Activated T-cell treated with anti-CD3 and anti-CD28 coated beads, Interleukin-2, amount 50 U/mL, for 72 hours (primary cell): ENCODE measurements around the gene ADSS1. TPM values are rescaled to one million over a fixed set of nuclear protein-coding genes. Genes with fewer than 3 reads are reported as not detected.

Experiments
- ATAC-seq, 2 donors: fragments of 150-1000 bp; cut with Tn5 transposase; replicated peaks in 1 of 2; 2 replicates each; pipeline ENCODE4 v1.10.0; 2021; ENCODE audit warnings: moderate library complexity in 2 of 2, mild to moderate bottlenecking in 1 of 2
- DNase-seq, 2 donors: peaks; one replicate each; pipeline ENCODE4 v3.0.0; 2021 to 2022; ENCODE audit warnings: mixed read lengths in 1 of 2
- H3K27ac Mint-ChIP-seq: one replicate; pipeline ENCODE4 v1.8.0; 2022; ENCODE audit warnings: mild to moderate bottlenecking, moderate library complexity, mixed read lengths
- H3K27me3 Mint-ChIP-seq: one replicate; pipeline ENCODE4 v1.8.0; 2022; ENCODE audit warnings: low read depth, mixed read lengths
- H3K36me3 Mint-ChIP-seq, 2 donors: one replicate each; pipeline ENCODE4 v1.8.0; 2022; ENCODE audit warnings: mixed read lengths in 2 of 2, mild to moderate bottlenecking in 1 of 2; ENCODE audit not compliant: insufficient read depth in 2 of 2
- H3K4me1 Mint-ChIP-seq: one replicate; pipeline ENCODE4 v1.8.0; 2022; ENCODE audit warnings: low read depth, mixed read lengths
- H3K4me3 Mint-ChIP-seq, 2 donors: one replicate each; pipeline ENCODE4 v1.8.0; 2022; ENCODE audit warnings: mild to moderate bottlenecking in 2 of 2, mixed read lengths in 2 of 2, moderate library complexity in 2 of 2
- H3K9me3 Mint-ChIP-seq, 2 donors: one replicate each; pipeline ENCODE4 v1.8.0; 2022; ENCODE audit warnings: mixed read lengths in 2 of 2
- total RNA-seq, 2 donors: library from RNA; stranded (reverse); gene quantifications; one replicate each; pipeline ENCODE4 v1.2.3, GENCODE V29; 2022

ADSS1 gene
- total RNA-seq, 2 donors from 2014 or later: 4.6 to 6.1 TPM

DNA sequence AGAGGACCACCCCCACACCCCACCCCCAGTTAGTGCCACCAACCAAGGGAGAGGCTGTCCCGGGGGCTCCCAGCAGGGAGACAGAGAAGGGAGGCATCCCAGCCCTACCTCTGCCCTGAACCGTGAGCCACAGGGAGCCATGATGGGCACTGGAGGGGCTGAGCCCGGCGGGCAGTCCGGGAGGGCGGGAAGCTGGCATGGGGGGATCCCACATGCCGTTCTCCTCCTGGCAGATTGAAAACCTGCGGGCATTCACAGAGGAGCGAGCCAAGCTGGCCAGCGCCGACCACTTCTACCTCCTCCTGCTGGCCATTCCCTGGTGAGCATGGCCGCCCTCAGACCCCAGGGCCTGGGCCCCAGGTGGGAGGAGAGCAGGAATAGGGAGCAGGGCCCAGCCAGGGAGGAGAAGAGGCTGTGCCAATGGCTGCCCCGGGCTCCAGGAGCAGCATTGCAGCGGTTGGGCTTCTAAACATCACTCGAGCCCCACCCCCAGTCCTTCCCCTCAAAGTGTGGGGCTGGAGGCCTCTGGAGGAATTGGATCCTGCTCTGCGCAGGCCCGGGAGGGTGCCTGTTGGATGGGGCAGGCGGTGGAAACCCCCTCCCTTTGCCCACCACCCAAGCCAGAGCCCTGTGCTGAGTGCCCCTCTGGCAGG is 14.5 kb upstream of the ADSS1 start:
- H3K27me3 Mint-ChIP-seq: no peaks in the 10 kb centered on the region
- H3K4me1 Mint-ChIP-seq: no peaks in the 10 kb centered on the region
- no peaks in the 10 kb centered on the region for H3K36me3 Mint-ChIP-seq
- no peaks in the 10 kb centered on the region for H3K9me3 Mint-ChIP-seq
- no peak overlapping the region for H3K4me3 Mint-ChIP-seq
- no peak for ATAC-seq
- DNase-seq: no peak
- no peak overlapping the region for H3K27ac Mint-ChIP-seq

DNA sequence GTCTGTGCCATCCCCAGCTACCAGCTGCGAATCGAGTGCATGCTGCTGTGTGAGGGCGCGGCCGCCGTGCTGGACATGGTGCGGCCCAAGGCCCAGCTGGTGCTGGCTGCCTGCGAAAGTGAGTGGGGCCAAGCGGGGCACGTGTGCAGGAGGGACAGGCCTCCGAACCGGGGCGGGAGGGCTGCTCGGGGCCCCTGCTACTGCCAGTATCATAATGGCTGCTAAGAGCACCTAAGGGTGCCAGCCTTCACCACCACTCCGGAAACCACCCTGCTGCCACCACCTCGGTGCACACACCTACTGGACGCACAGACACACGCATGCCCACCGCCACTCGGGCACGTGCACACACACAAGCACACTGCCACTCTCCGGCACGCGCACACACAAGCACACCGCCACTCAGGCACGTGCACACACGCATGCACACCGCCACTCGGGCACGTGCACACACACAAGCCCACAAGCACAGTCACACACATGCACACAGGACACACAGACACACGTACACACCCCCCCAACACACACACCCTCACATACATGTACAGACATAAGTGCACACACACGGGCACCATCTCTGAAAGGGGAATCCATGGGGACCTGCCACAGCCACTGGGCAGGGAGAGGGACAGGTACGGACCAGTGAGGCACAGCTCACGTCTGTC is 13.8 kb upstream of the ADSS1 start:
- DNase-seq: no peak
- no peaks in the 10 kb centered on the region for H3K36me3 Mint-ChIP-seq
- ATAC-seq: no peak
- H3K9me3 Mint-ChIP-seq: no peaks in the 10 kb centered on the region
- H3K4me3 Mint-ChIP-seq: no peak overlapping the region
- no peak overlapping the region for H3K27ac Mint-ChIP-seq
- no peaks in the 10 kb centered on the region for H3K4me1 Mint-ChIP-seq
- no peaks in the 10 kb centered on the region for H3K27me3 Mint-ChIP-seq

DNA sequence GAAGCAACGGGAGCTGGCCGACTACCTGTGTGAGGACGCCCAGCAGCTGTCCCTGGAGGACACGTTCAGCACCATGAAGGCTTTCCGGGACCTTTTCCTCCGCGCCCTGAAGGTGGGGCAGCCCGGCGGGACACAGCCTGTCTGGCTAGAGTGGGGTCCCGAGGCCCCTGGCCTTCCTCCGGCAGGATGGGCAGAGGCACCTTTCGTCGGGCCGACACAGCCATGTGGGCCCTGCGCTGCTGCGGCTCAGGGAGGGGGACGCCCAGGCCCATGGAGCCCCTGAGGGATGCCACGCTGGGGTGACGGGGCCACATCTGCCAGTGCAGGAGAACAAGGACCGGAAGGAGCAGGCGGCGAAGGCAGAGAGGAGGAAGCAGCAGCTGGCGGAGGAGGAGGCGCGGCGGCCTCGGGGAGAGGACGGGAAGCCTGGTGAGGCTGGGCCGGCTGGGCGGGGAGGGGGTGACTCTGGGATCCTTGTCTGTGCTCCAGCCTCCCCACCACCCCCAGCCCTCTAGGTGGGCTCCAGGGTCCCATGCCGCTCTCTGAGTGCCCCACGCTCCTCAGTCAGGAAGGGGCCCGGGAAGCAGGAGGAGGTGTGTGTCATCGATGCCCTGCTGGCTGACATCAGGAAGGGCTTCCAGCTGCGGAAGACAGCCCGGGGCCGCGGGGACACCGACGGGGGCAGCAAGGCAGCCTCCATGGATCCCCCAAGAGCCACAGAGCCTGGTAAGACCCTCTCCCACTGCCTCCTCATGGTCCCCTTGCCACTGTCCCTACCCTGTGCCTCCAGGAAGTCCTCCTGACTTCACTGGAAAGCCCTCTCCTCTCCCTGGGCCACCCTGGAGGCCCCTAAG is 10.9 kb upstream of the ADSS1 start:
- DNase-seq (no peak), ATAC-seq (no peak)
- H3K27me3 Mint-ChIP-seq: no peaks in the 10 kb centered on the region
- no peak overlapping the region for H3K27ac Mint-ChIP-seq
- H3K4me1 Mint-ChIP-seq: no peaks in the 10 kb centered on the region
- H3K36me3 Mint-ChIP-seq: peaks cover 0 to 1% of the 10 kb centered on the region in 2 donors
- no peaks in the 10 kb centered on the region for H3K9me3 Mint-ChIP-seq
- H3K4me3 Mint-ChIP-seq: no peak overlapping the region

DNA sequence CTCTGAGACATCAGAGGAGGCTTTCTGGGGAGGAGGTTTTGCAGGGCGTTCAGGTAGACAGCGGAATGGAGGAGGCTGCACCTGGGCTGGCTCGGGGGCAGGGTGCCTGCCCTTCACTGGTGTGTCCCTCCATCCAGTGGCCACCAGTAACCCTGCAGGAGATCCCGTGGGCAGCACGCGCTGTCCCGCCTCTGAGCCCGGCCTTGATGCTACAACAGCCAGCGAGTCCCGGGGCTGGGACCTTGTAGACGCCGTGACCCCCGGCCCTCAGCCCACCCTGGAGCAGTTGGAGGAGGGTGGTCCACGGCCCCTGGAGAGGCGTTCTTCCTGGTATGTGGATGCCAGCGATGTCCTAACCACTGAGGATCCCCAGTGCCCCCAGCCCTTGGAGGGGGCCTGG is 10.0 kb upstream of the ADSS1 start:
- Mint-ChIP-seq H3K4me3 (no peak overlapping the region), H3K36me3 (peaks cover 0 to 1% of the 10 kb centered on the region in 2 donors), H3K27ac (no peak overlapping the region), H3K27me3 (no peaks in the 10 kb centered on the region), H3K9me3 (no peaks in the 10 kb centered on the region), H3K4me1 (no peaks in the 10 kb centered on the region)
- DNase-seq: no peak
- ATAC-seq: no peak

DNA sequence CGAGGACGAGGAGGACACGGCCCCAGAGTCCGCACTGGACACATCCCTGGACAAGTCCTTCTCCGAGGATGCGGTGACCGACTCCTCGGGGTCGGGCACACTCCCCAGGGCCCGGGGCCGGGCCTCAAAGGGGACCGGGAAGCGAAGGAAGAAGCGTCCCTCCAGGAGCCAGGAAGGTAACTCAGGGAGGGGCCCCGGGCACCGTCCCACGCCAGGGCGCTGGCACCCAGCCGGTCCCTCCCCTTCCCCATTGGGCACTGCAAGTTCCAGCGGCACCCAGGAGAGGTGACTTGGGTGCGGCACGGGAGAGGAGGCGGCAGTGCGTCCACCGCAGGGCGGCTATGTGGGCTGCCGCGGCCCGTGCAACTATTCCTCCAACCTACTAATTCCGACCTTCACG is 9.3 kb upstream of the ADSS1 start:
- Mint-ChIP-seq H3K36me3 (peaks cover 0 to 1% of the 10 kb centered on the region in 2 donors), H3K27ac (no peak overlapping the region), H3K4me1 (no peaks in the 10 kb centered on the region), H3K27me3 (no peaks in the 10 kb centered on the region), H3K4me3 (no peak overlapping the region), H3K9me3 (no peaks in the 10 kb centered on the region)
- ATAC-seq: no peak
- DNase-seq: no peak

DNA sequence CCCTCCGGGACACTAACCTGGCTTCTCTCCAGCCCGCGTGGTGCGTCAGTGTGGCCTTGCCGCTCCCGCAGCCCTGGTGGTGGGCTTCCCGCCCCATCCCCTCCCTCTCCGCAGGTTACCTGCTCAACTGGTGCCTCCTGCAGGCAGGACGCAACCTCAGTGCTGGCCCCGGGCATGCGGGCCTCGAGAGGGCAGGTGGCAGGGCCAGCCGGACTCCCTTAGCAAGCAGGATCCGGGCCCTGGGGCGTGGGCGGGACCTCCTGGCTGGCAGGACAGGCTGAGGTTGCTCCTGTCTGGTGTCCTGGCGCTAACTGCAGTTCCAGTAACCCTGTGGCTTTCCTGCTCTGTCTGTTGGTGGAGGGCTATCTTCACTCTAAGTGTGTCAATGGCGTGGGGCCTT is 8.6 kb upstream of the ADSS1 start:
- H3K4me3 Mint-ChIP-seq: no peak overlapping the region
- DNase-seq (no peak), ATAC-seq (no peak)
- peaks cover 0 to 1% of the 10 kb centered on the region in 2 donors for H3K36me3 Mint-ChIP-seq
- H3K27ac Mint-ChIP-seq: no peak overlapping the region
- no peaks in the 10 kb centered on the region for H3K9me3 Mint-ChIP-seq
- no peaks in the 10 kb centered on the region for H3K27me3 Mint-ChIP-seq
- H3K4me1 Mint-ChIP-seq: no peaks in the 10 kb centered on the region

DNA sequence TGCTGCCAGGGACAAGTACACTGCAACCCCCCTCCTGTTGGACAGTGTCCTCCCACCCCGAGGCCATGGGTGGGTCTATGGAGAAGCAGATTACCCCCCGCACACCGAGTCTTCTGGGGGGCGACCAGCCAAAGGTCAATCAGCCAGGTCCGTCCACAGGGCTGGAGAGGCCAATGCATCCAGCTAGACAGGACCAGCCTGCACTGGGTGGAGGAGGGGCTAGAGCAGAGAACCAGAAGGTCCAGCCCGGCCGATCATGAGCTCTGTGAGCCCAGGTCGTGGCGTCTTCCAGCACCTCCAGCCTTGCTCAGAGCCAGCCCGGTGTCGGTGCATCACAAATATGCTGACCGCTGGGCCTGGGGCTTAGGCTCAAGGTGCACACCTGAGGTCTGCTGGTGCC is 8.2 kb upstream of the ADSS1 start:
- Mint-ChIP-seq H3K9me3 (no peaks in the 10 kb centered on the region), H3K36me3 (peaks cover 0 to 1% of the 10 kb centered on the region in 2 donors), H3K4me3 (no peak overlapping the region), H3K27ac (no peak overlapping the region), H3K4me1 (no peaks in the 10 kb centered on the region), H3K27me3 (no peaks in the 10 kb centered on the region)
- ATAC-seq (no peak), DNase-seq (no peak)

DNA sequence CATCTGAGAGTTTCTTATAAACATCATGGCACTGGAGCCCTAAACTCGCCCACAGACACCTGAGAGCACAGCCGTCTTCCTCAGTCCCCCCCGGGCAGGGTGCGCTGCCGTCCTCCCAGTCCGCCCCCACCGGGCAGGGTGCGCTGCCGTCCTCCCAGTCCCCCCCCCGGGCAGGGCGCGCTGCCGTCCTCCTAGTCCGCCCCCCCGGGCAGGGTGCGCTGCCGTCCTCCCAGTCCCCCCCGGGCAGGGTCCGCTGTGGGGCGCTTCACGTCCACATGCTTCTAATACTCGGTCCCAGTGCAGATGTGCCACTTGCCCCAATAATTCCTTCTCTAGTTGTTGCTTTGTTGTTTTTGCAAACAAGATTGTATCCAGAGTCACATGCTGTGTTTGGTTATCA is 6.9 kb upstream of the ADSS1 start:
- Mint-ChIP-seq H3K4me1 (no peaks in the 10 kb centered on the region), H3K9me3 (no peaks in the 10 kb centered on the region), H3K4me3 (no peak overlapping the region), H3K27ac (no peak overlapping the region), H3K36me3 (peaks cover 0 to 1% of the 10 kb centered on the region in 2 donors), H3K27me3 (no peaks in the 10 kb centered on the region)
- DNase-seq (no peak), ATAC-seq (no peak)

DNA sequence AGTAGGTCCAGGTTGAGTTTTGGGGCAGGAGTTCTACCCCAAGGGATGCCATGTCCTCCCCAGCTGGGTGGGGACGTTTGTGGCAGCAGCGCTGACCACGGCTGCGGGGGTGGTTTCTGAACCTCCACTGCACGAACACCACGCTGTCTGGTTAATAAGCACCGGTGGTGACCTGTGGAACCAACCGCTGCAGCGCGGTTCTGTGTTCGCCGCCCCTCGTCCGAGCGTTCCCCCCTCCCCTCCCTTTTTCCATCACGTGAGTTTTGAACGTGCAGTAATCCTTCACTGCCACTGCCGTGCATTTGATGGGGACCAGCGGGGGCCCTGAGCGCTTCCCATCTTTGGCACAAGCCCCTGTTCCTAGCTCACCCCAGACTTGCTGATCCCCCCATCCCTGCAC is 6.4 kb upstream of the ADSS1 start:
- no peak overlapping the region for H3K27ac Mint-ChIP-seq
- no peak for ATAC-seq
- H3K4me1 Mint-ChIP-seq: no peaks in the 10 kb centered on the region
- peaks cover 0 to 1% of the 10 kb centered on the region in 2 donors for H3K36me3 Mint-ChIP-seq
- no peaks in the 10 kb centered on the region for H3K9me3 Mint-ChIP-seq
- no peaks in the 10 kb centered on the region for H3K27me3 Mint-ChIP-seq
- no peak overlapping the region for H3K4me3 Mint-ChIP-seq
- DNase-seq: no peak

DNA sequence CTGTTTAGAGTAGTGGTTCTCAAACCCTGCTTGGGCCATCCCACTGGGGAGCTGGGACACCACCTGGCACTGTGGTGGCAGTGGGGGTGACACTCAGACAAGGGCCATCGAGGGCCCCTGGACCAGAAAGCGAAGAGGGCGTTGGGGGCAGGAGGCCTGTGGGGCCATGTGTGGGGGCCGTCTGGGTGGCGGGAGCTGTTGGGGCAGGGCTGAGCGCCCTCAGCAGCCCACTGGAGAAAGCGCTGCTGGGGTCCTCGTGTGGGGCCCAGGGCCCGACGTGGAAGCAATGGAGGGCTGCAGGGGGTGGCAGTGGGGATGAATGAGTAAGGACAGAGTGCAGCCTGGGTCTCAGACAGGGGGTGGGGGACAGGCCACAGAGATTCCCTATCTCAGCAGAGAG is 5.9 kb upstream of the ADSS1 start:
- H3K9me3 Mint-ChIP-seq: no peaks in the 10 kb centered on the region
- H3K4me3 Mint-ChIP-seq: no peak overlapping the region
- H3K27ac Mint-ChIP-seq: no peak overlapping the region
- DNase-seq (no peak), ATAC-seq (no peak)
- no peaks in the 10 kb centered on the region for H3K4me1 Mint-ChIP-seq
- H3K27me3 Mint-ChIP-seq: no peaks in the 10 kb centered on the region
- peaks cover 0 to 1% of the 10 kb centered on the region in 2 donors for H3K36me3 Mint-ChIP-seq

DNA sequence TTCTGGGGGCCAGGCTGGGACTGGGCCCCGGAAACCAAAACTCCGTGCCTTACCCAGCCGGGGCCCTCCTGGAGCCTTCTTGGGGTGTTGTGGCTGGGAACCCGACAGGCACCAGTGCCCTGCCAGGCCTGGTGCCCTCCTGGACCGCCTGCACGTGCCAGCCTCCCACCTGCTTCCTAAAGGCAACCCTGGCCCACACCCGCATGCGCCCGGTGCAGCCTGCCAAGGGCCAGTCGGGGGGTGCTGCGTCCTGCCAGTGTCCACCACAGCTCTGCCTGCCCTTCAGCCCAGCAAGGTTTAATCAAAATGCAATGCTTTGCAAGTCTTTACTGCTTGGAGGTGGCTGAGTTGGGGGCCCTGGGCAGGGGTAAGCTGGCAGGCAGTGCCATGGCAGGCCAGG is 5.2 kb upstream of the ADSS1 start:
- Mint-ChIP-seq H3K36me3 (peaks cover 0 to 1% of the 10 kb centered on the region in 2 donors), H3K9me3 (no peaks in the 10 kb centered on the region)
- no peak for ATAC-seq

DNA sequence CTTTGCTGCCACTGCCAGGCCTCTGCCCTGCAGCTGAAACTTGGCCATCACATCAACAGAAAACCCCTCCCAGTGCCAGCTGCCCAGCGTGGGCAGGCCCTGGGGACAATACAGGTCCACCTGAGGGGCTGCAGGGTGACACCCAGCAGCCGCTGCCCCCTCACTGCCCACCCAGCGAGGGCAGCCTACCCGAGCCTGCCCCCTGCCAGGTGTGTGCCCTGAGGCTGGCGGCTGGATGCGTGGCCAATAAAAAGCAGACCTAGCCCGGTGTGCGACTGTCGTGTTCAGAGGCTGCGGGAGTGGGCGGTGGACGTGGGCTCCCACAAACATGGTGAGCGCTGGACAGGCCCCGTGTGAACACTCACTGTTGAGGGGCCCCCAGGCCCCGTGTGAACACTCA is 4.7 kb upstream of the ADSS1 start:
- Mint-ChIP-seq H3K27me3 (no peaks in the 10 kb centered on the region), H3K36me3 (peaks cover 0 to 1% of the 10 kb centered on the region in 2 donors), H3K9me3 (no peaks in the 10 kb centered on the region), H3K27ac (no peak overlapping the region), H3K4me1 (no peaks in the 10 kb centered on the region), H3K4me3 (no peak overlapping the region)
- DNase-seq: no peak
- no peak for ATAC-seq

More for the DNA sequence above, 5.2 kb upstream of the ADSS1 start:
- Mint-ChIP-seq H3K4me3 (no peak overlapping the region), H3K4me1 (no peaks in the 10 kb centered on the region), H3K27ac (no peak overlapping the region), H3K27me3 (no peaks in the 10 kb centered on the region)
- DNase-seq: no peak
